ENCODE measurements around the gene AOPEP. TPM values are rescaled to one million over a fixed set of nuclear protein-coding genes. Genes with fewer than 3 reads are reported as not detected.

Gene AOPEP
- total RNA-seq, 4 donors from 2014 or later, result 252 to 375 (median 312) TPM

DNA sequence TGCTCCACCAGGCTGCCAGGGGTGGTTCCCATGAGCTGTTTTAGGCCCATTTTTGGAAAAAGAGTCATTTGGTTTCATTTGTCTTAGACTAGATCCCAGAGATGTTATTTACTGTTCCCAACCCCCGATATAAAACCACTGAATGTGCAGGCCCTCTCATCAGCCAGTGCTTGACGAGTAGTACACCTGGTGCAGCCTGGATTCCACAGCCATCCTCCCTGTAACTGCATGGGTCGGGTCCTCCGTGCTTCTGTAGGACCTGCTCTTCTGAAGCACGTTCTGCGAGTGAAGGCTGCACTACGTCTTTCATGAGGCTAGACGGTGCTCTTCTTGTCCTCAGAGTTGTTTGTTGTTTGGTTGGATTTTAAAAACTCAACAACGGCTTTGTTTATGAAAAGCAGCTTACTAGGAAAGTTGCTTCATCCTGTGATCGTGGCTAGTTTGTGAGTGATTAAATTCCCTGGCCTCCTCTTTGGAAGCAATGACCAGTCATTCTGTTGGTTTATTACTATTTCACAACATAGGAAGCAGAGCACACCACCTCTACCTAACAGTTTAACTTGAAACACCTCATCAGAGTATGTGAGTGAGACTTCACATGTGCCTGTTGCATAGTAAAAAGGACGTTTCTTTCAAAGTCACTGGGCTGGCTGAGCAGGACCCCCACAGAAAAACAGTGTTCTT is 135.2 kb downstream of the AOPEP start:
- ATAC-seq, result peak; percentile 73
- H3K27ac ChIP-seq, result peak overlapping the region in 3 of 4 donors; percentile 45 to 57 (median 45)
- no peaks in the 10 kb centered on the region for H3K9me3 ChIP-seq
- TF ChIP-seq POLR2AphosphoS5 (IDR thresholded peaks at IDR 0.05) (no peak), POLR2A (IDR thresholded peaks at IDR 0.05) (no peak), EP300 (IDR thresholded peaks at IDR 0.05) (no peak)
- TF ChIP-seq, protein P1, sequence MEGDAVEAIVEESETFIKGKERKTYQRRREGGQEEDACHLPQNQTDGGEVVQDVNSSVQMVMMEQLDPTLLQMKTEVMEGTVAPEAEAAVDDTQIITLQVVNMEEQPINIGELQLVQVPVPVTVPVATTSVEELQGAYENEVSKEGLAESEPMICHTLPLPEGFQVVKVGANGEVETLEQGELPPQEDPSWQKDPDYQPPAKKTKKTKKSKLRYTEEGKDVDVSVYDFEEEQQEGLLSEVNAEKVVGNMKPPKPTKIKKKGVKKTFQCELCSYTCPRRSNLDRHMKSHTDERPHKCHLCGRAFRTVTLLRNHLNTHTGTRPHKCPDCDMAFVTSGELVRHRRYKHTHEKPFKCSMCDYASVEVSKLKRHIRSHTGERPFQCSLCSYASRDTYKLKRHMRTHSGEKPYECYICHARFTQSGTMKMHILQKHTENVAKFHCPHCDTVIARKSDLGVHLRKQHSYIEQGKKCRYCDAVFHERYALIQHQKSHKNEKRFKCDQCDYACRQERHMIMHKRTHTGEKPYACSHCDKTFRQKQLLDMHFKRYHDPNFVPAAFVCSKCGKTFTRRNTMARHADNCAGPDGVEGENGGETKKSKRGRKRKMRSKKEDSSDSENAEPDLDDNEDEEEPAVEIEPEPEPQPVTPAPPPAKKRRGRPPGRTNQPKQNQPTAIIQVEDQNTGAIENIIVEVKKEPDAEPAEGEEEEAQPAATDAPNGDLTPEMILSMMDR (IDR thresholded peaks at IDR 0.05), result no peak
- peaks cover 13 to 42% (median 14%) of the 10 kb centered on the region in 3 donors for H3K4me1 ChIP-seq
- no peaks in the 10 kb centered on the region for H3K27me3 ChIP-seq
- H3K4me3 ChIP-seq, result no peak overlapping the region
- H3K36me3 ChIP-seq, result no peaks in the 10 kb centered on the region
- 79 to 94% methylated on average over 4 to 11 of the region's 11 CpGs for WGBS, 2 donors (ENCODE audit: low coverage in 1 of 2)

DNA sequence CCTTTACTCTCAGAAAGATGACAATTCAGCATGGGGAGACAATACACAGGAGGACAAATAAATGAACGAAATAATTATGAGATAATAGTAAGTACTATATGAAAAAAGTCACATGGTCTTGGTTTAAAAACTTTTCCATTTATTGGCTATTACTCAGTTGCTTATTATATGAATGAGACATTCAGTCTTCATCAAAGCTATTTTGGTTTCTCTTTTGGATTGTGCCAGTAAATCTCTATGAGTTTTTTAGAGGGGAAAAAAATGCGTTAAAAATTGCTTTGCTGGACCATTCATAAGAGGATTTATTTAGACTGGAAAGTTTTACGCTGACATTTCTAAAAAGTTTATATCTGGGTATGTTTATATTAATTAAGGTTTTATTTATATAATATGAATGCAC is 137.7 kb downstream of the AOPEP start:
- no peaks in the 10 kb centered on the region for H3K9me3 ChIP-seq
- WGBS, 2 donors (ENCODE audit: low coverage in 1 of 2), result 8 to 9% methylated on average over 3 of the region's 3 CpGs
- H3K4me1 ChIP-seq, result peaks cover 26 to 64% (median 27%) of the 10 kb centered on the region in 3 donors
- no peaks in the 10 kb centered on the region for H3K27me3 ChIP-seq
- no peak overlapping the region for H3K4me3 ChIP-seq
- H3K36me3 ChIP-seq, result no peaks in the 10 kb centered on the region
- TF ChIP-seq, protein P1 (IDR thresholded peaks at IDR 0.05), result no peak
- TF ChIP-seq EP300 (IDR thresholded peaks at IDR 0.05) (no peak), POLR2AphosphoS5 (IDR thresholded peaks at IDR 0.05) (no peak), POLR2A (IDR thresholded peaks at IDR 0.05) (no peak)
- no peak for ATAC-seq
- peak overlapping the region; percentile 62 to 99 (median 86) for H3K27ac ChIP-seq

DNA sequence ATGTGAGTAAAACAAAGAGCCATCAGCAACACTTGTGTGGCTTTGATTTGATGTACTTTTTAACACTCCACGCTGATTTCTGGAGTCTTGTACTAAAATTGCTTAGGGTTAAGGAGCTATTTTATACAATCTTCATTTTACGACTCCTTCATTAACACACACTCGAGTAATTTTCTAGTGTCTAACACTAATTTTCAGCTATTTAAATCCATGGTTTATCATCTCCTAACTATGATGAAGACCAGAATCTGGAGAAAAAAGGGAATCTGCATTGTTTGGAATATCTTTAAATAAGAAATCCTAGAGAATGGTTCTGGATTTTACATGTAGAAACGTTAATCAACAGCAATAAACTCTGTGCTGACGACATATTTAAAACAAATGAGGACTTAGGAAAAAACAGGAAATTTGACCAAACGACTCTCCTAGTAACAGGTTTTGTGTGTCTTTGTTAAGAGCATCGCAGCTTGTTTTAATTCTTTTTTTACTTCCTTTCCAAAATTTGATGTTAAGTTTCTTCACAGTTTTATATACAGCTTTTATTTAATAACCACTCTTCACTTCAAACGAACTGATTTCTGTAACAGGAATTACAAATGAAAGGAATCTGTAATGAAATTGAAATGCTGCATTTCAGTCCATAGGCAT is 138.5 kb downstream of the AOPEP start:
- no peaks in the 10 kb centered on the region for H3K27me3 ChIP-seq
- TF ChIP-seq POLR2AphosphoS5 (IDR thresholded peaks at IDR 0.05) (no peak), POLR2A (IDR thresholded peaks at IDR 0.05) (no peak), EP300 (IDR thresholded peaks at IDR 0.05) (no peak)
- TF ChIP-seq, protein P1 (IDR thresholded peaks at IDR 0.05), result no peak
- WGBS, 2 donors (ENCODE audit: low coverage in 1 of 2), result 16 to 18% methylated on average over 8 of the region's 8 CpGs
- H3K4me3 ChIP-seq, result no peak overlapping the region
- H3K27ac ChIP-seq, result peak overlapping the region; percentile 84 to 99 (median 87)
- peaks cover 26 to 64% (median 27%) of the 10 kb centered on the region in 3 donors for H3K4me1 ChIP-seq
- H3K9me3 ChIP-seq, result no peaks in the 10 kb centered on the region
- H3K36me3 ChIP-seq, result no peaks in the 10 kb centered on the region
- ATAC-seq, result no peak

DNA sequence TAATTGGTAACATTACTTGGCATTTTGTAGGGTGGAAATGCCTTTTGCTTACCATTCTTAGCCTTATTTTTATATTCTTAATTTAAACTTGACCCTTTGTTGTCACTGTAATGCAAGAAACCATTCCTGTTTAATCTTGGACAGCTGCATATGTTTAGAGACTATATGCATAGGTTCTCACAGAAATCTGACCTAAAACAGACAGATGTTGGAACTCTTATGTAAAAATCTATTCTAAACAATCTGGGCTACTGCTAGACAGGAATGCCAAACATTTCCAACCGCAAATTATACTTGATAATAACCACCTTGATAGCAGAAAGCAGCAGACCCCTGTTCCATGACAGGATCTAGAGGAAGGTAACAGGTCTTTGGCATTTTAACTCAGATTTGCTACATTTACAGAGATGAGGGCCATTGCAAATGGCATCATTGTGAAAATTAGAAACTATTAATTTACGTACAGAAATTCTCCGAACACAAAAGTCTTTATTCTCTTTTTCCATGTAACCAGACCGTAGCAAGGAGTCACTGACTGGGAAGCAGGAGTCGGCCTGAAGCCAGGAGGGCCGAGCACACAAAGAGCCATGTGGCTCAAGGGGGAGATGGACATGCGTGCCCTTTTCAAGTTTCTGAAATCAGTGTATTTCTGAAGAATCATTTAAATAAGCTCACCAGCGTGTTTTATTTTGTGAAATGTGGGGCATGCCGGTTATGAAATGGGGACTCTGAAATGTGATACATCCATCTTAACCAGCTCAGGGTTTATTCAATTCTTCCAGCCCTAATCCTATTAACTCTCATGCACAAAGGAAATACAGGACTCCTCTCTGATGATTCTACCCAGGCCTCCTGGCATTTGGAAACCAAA is 139.3 kb downstream of the AOPEP start:
- 20 to 58% methylated on average over 9 of the region's 9 CpGs for WGBS, 2 donors (ENCODE audit: low coverage in 1 of 2)
- H3K36me3 ChIP-seq, result no peaks in the 10 kb centered on the region
- no peaks in the 10 kb centered on the region for H3K27me3 ChIP-seq
- no peak overlapping the region for H3K4me3 ChIP-seq
- no peaks in the 10 kb centered on the region for H3K9me3 ChIP-seq
- H3K27ac ChIP-seq, result peak overlapping the region; percentile 84 to 99 (median 87)
- H3K4me1 ChIP-seq, result peaks cover 26 to 64% (median 27%) of the 10 kb centered on the region in 3 donors
- TF ChIP-seq, protein P1 (IDR thresholded peaks at IDR 0.05), result no peak
- TF ChIP-seq POLR2AphosphoS5 (IDR thresholded peaks at IDR 0.05) (no peak), POLR2A (IDR thresholded peaks at IDR 0.05) (no peak), EP300 (IDR thresholded peaks at IDR 0.05) (no peak)
- ATAC-seq, result no peak

Data from gastroesophageal sphincter (tissue), 4 donors.